WI38 (cell line): ENCODE measurements around the gene ACAT2.
"Not testable (repeated sequence)": the region's sequence is repeated elsewhere in the genome, so short reads cannot be mapped to it uniquely, and the experiment has no call there.

Experiments used
- H3K4me3 ChIP-seq: 2 replicates; pipeline ENCODE4 v1.5.1; 2011; ENCODE audit warnings: low read depth, mild to moderate bottlenecking, control low read depth, low read length
- TF ChIP-seq, protein P1 (sequence below): IDR thresholded peaks from 2 replicates; pipeline ENCODE4 v1.5.1; 2012; ENCODE audit warnings: low read depth, mild to moderate bottlenecking, control low read depth, low read length

The ACAT2 gene

GRCh38 chr6:159726255-159726917, 35.5 kb upstream of the ACAT2 start:
- TF ChIP-seq, protein P1, sequence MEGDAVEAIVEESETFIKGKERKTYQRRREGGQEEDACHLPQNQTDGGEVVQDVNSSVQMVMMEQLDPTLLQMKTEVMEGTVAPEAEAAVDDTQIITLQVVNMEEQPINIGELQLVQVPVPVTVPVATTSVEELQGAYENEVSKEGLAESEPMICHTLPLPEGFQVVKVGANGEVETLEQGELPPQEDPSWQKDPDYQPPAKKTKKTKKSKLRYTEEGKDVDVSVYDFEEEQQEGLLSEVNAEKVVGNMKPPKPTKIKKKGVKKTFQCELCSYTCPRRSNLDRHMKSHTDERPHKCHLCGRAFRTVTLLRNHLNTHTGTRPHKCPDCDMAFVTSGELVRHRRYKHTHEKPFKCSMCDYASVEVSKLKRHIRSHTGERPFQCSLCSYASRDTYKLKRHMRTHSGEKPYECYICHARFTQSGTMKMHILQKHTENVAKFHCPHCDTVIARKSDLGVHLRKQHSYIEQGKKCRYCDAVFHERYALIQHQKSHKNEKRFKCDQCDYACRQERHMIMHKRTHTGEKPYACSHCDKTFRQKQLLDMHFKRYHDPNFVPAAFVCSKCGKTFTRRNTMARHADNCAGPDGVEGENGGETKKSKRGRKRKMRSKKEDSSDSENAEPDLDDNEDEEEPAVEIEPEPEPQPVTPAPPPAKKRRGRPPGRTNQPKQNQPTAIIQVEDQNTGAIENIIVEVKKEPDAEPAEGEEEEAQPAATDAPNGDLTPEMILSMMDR = no peak
- peak overlapping the region; percentile 87 for H3K4me3 ChIP-seq

DNA sequence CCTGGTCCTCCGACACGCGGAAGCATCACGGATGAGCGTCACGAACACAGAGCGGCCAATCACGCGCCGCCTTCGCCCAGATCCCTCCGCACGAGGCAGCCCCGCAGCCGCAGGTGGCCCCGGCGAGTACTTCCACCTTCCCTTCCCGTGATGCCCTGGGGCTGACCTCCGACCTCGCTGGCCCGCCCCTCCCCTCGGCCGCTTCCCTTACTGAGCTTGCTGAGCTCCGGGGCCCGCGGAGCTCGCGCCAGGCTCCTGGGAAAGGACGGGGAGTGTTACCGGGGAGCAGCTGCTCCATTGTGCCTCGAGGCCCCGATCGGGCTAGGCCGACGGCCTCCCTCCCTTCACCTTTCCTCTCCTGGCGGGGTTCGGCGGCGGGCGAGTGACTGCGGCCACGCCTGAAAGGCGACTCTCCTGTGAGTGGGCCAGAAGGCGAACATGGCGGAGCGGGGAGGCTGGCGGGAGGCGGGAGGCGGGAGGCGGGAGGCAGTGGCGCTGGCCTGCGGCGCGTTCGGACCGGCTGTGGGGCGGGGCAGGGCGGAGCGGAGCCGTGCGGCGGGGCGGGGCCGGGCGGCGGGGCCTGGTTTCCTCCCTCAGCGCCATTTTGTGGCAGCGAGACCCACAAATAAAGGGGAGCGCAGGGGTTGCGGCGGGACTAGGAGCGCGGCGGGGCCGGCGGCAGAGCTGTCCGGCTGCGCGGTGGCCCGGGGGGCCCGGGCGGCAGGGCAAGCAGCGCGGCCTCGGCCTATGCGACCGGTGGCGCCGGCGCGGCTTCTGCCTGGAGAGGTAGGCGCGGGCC, 34.7 kb upstream of the ACAT2 start, which contains the start of gene WTAP:
Gene WTAP, plus strand, starts transcription at position 589 of the 799 bp plus-strand sequence. CDS start 8,760 bp downstream, outside the sequence.
- TF ChIP-seq, protein P1 = no peak

DNA sequence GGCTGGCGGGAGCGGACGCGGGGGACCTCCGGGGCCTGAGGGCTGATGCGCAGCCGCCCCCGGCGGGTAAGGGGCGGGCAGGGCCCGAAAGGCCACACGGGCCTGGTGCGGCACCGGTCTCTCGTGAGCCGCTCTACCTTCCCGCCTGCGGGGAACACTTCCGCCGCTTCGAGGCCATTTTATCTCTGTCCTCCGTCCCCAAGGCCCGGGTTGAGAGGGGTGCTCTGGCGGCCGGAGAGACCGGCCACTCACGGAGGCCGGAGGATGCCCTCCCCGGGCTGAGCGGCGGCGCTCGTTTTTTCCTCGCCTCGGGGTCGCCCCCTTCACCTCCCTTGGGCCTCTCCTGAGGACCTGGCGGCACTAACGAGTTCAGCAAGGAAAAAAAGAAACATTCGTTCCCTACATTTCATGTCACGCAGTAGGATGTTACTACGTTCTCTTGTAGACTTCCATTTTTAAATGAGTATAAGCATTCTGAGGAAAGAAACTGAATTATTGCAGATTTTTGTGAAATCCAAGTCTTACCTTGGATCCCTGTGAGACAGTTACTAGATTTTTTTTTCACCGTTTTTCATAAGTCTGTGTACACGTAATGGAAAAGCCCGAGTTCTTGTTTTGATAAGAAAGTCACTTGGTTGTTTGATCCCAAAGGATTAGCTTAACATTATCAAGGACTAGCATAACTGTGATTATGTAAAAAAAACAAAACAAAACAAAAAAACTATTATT, 34.0 kb upstream of the ACAT2 start:
- TF ChIP-seq, protein P1 = no peak
- peak overlapping the region; percentile 87 for H3K4me3 ChIP-seq

More for the DNA sequence above, 34.7 kb upstream of the ACAT2 start, which contains the start of gene WTAP:
- H3K4me3 ChIP-seq = peak within 1 kb of the TSS; percentile 87

- peak overlapping the region; percentile 87 for H3K4me3 ChIP-seq
Observed at GRCh38 chr6:159728531-159728964, 33.3 kb upstream of the ACAT2 start.

GRCh38 chr6:159729598-159730331, 32.1 kb upstream of the ACAT2 start:
- TF ChIP-seq, protein P1 = no peak
- peak overlapping the region; percentile 87 for H3K4me3 ChIP-seq

More at GRCh38 chr6:159728531-159728964, 33.3 kb upstream of the ACAT2 start:
- TF ChIP-seq, protein P1 = no peak

GRCh38 chr6:159730332-159730676, 31.5 kb upstream of the ACAT2 start:
- TF ChIP-seq, protein P1 = no peak
- H3K4me3 ChIP-seq = no peak overlapping the region

GRCh38 chr6:159732550-159732949, 29.3 kb upstream of the ACAT2 start:
- H3K4me3 ChIP-seq = not testable (repeated sequence)

DNA sequence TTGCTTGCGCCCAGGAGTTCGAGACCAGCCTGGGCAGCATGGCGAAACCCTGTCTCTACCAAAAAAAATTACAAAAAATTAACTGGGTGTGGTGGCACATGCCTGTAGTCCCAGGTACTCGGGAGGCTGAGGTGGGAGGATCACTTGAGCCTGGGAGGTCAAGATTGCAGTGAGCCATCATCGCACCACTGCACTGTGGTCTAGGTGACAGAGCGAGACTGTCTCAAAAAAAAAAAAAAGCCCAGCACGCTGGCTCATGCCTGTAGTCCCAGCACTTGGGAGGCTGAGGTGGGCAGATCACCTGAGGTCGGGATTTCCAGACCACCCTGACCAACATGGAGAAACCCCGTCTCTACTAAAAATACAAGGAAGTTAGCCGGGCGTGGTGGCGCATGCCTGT, 28.4 kb upstream of the ACAT2 start:
- not testable (repeated sequence) for H3K4me3 ChIP-seq
